HCT116 (cell line): ENCODE data around the gene AGPAT3.

Experiments used
- CBX3 ChIP-seq: IDR thresholded peaks from 2 replicates; pipeline ENCODE4 v1.6.1; 2012; ENCODE audit warnings: low read depth
- CTCF ChIP-seq, 3 experiments: fragments of 200-600 bp in 1 of 3; sonication (generic) in 1 of 3; IDR thresholded peaks in 2 of 3; conservative IDR thresholded peaks in 1 of 3; 2 replicates each; pipeline ENCODE4 v1.5.1; 2012 to 2017; ENCODE audit warnings: low read depth in 2 of 3, low read length in 2 of 3, antibody characterized with exemption in 1 of 3, borderline replicate concordance in 1 of 3, control low read depth in 1 of 3, mild to moderate bottlenecking in 1 of 3, mixed read lengths in 1 of 3, mixed run types in 1 of 3, moderate library complexity in 1 of 3; ENCODE audit not compliant: insufficient read depth in 1 of 3
- EGR1 ChIP-seq: IDR thresholded peaks from 2 replicates; pipeline ENCODE4 v1.6.1; 2012; ENCODE audit warnings: low read depth
- ELF1 ChIP-seq: IDR thresholded peaks from 2 replicates; pipeline ENCODE4 v1.6.1; 2012; ENCODE audit warnings: low read depth, borderline replicate concordance
- EZH2 ChIP-seq: fragments of 200-600 bp; sonication (generic); IDR thresholded peaks from 2 replicates; pipeline ENCODE4 v1.6.1; 2017; ENCODE audit warnings: antibody characterized with exemption, mixed run types
- EZH2phosphoT487 ChIP-seq: fragments of 200-600 bp; IDR thresholded peaks from 2 replicates; pipeline ENCODE4 v1.6.1; 2018; ENCODE audit warnings: antibody characterized with exemption, borderline replicate concordance
- JUND ChIP-seq: IDR thresholded peaks from 2 replicates; pipeline ENCODE4 v1.6.1; 2012
- POLR2A ChIP-seq: IDR thresholded peaks from 2 replicates; pipeline ENCODE4 v1.7.0; 2011; ENCODE audit warnings: borderline replicate concordance; ENCODE audit not compliant: insufficient read depth, insufficient read length; ENCODE audit errors: extremely low read depth
- RAD21 ChIP-seq: IDR thresholded peaks from 2 replicates; pipeline ENCODE4 v1.6.1; 2012; ENCODE audit warnings: low read depth, mild to moderate bottlenecking
- SP1 ChIP-seq: IDR thresholded peaks from 2 replicates; pipeline ENCODE4 v1.6.1; 2012; ENCODE audit warnings: low read depth
- YY1 ChIP-seq: IDR thresholded peaks from 2 replicates; pipeline ENCODE4 v1.6.1; 2011; ENCODE audit warnings: low read length, low read depth, moderate library complexity, mild to moderate bottlenecking; ENCODE audit not compliant: insufficient replicate concordance; ENCODE audit errors: extremely low read depth
- TF ChIP-seq, protein P1 (sequence below): IDR thresholded peaks from 2 replicates; pipeline ENCODE4 v1.6.1; 2011; ENCODE audit warnings: mild to moderate bottlenecking, low read length, moderate library complexity; ENCODE audit not compliant: insufficient replicate concordance; ENCODE audit errors: extremely low read depth
- TF ChIP-seq, protein P2 (sequence below): IDR thresholded peaks from 2 replicates; pipeline ENCODE4 v1.6.1; 2012; ENCODE audit warnings: low read depth

DNA sequence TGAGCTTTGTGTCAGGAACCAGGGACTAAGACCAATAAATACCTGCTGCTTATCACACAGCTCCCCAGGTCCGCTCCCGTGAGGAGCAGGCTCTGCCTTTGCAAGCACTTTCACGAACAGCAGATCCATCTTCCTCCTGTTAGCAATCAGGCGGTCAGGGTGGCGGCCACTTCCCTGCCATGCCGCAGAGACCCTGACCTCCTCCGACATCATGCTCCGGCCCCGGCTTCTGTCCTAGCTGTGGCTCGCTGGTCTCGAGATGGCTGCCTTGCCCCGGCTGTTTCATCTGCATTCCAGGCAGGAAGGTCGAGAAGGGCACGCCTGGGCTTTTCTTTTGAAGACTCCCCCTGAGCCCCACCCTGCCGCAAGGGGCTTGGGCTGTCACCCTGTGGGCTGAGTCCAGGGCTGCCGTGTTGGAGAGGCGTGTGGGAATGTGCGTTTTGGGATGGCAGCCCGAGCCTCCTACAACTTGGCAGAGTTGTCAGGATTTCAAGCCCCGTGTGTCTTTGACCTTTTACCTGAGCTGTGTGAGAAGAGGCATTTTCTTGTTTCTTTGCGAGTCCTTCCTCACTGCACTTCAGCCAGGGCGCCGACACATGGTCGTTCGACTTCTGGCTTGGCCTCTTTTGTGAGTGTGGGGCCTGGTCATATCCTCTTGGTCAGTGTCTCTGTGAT is 59.5 kb downstream of the AGPAT3 start:
- TF ChIP-seq CTCF (IDR thresholded peaks at IDR 0.05 in 2 of 3, conservative IDR thresholded peaks at IDR 0.05 in 1 of 3; ENCODE audit: borderline replicate concordance in 1 of 3, insufficient read depth in 1 of 3, low read depth in 2 of 3, low read length in 2 of 3) (no peak), EGR1 (no peak), SP1 (no peak), RAD21 (no peak), JUND (no peak), EZH2 (no peak), CBX3 (no peak), POLR2A (no peak), YY1 (no peak), EZH2phosphoT487 (no peak), ELF1 (no peak)
- TF ChIP-seq, protein P1, sequence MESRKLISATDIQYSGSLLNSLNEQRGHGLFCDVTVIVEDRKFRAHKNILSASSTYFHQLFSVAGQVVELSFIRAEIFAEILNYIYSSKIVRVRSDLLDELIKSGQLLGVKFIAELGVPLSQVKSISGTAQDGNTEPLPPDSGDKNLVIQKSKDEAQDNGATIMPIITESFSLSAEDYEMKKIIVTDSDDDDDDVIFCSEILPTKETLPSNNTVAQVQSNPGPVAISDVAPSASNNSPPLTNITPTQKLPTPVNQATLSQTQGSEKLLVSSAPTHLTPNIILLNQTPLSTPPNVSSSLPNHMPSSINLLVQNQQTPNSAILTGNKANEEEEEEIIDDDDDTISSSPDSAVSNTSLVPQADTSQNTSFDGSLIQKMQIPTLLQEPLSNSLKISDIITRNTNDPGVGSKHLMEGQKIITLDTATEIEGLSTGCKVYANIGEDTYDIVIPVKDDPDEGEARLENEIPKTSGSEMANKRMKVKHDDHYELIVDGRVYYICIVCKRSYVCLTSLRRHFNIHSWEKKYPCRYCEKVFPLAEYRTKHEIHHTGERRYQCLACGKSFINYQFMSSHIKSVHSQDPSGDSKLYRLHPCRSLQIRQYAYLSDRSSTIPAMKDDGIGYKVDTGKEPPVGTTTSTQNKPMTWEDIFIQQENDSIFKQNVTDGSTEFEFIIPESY, result no peak
- TF ChIP-seq, protein P2, sequence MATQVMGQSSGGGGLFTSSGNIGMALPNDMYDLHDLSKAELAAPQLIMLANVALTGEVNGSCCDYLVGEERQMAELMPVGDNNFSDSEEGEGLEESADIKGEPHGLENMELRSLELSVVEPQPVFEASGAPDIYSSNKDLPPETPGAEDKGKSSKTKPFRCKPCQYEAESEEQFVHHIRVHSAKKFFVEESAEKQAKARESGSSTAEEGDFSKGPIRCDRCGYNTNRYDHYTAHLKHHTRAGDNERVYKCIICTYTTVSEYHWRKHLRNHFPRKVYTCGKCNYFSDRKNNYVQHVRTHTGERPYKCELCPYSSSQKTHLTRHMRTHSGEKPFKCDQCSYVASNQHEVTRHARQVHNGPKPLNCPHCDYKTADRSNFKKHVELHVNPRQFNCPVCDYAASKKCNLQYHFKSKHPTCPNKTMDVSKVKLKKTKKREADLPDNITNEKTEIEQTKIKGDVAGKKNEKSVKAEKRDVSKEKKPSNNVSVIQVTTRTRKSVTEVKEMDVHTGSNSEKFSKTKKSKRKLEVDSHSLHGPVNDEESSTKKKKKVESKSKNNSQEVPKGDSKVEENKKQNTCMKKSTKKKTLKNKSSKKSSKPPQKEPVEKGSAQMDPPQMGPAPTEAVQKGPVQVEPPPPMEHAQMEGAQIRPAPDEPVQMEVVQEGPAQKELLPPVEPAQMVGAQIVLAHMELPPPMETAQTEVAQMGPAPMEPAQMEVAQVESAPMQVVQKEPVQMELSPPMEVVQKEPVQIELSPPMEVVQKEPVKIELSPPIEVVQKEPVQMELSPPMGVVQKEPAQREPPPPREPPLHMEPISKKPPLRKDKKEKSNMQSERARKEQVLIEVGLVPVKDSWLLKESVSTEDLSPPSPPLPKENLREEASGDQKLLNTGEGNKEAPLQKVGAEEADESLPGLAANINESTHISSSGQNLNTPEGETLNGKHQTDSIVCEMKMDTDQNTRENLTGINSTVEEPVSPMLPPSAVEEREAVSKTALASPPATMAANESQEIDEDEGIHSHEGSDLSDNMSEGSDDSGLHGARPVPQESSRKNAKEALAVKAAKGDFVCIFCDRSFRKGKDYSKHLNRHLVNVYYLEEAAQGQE, result no peak
